ENCODE results near the gene ID1. TPM values are rescaled to one million over a fixed set of nuclear protein-coding genes. Genes with fewer than 3 reads are reported as not detected.

Gene ID1
- polyA plus RNA-seq, 2 of the 4 experiments (the other 2 are of a cell fraction), result 237 to 432 TPM

DNA sequence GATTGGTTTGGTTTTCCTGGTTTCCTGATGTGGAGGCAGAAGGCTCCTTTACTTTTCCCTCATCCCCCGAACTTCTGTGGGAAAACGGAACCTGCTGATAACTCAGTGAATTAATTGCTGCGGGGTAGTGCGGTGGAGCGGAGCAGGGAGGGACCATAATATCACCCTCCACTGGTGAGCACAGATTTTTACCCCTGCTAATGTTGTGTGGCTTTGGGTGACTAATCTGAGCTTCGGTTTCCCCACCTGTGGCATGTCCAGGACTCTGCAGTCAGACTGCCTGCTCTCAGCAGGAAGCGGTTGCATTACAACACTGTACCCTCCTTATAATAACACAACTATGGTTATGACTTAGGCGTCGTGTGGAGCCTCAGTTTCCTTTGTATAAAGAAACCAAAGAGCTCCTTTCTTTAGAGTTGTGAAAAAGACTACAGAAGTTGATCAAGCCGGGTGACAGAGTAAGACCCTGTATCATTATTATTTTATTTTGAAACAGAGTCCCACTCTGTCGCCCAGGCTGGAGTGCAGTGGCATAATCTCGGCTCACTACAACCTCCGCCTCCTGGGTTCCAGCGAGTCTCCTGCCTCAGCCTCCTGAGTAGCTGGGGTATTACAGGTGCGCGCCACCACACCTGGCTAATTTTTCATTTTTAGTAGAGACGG lies 2.2 kb upstream of the ID1 start (continued):
- TF ChIP-seq, protein P1, sequence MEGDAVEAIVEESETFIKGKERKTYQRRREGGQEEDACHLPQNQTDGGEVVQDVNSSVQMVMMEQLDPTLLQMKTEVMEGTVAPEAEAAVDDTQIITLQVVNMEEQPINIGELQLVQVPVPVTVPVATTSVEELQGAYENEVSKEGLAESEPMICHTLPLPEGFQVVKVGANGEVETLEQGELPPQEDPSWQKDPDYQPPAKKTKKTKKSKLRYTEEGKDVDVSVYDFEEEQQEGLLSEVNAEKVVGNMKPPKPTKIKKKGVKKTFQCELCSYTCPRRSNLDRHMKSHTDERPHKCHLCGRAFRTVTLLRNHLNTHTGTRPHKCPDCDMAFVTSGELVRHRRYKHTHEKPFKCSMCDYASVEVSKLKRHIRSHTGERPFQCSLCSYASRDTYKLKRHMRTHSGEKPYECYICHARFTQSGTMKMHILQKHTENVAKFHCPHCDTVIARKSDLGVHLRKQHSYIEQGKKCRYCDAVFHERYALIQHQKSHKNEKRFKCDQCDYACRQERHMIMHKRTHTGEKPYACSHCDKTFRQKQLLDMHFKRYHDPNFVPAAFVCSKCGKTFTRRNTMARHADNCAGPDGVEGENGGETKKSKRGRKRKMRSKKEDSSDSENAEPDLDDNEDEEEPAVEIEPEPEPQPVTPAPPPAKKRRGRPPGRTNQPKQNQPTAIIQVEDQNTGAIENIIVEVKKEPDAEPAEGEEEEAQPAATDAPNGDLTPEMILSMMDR (IDR thresholded peaks at IDR 0.05), result no peak
- TF ChIP-seq, protein P2, sequence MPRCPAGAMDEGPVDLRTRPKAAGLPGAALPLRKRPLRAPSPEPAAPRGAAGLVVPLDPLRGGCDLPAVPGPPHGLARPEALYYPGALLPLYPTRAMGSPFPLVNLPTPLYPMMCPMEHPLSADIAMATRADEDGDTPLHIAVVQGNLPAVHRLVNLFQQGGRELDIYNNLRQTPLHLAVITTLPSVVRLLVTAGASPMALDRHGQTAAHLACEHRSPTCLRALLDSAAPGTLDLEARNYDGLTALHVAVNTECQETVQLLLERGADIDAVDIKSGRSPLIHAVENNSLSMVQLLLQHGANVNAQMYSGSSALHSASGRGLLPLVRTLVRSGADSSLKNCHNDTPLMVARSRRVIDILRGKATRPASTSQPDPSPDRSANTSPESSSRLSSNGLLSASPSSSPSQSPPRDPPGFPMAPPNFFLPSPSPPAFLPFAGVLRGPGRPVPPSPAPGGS (IDR thresholded peaks at IDR 0.05), result no peak
- TF ChIP-seq, protein P3, sequence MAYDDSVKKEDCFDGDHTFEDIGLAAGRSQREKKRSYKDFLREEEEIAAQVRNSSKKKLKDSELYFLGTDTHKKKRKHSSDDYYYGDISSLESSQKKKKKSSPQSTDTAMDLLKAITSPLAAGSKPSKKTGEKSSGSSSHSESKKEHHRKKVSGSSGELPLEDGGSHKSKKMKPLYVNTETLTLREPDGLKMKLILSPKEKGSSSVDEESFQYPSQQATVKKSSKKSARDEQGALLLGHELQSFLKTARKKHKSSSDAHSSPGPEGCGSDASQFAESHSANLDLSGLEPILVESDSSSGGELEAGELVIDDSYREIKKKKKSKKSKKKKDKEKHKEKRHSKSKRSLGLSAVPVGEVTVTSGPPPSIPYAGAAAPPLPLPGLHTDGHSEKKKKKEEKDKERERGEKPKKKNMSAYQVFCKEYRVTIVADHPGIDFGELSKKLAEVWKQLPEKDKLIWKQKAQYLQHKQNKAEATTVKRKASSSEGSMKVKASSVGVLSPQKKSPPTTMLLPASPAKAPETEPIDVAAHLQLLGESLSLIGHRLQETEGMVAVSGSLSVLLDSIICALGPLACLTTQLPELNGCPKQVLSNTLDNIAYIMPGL (CRISPR knock-in tag; IDR thresholded peaks at IDR 0.05; ENCODE audit: borderline replicate concordance), result 0 out of 2 replicates have a peak, but pooled peaks have one; percentile 64
- no peak for TF ChIP-seq MAZ (IDR thresholded peaks at IDR 0.05; ENCODE audit: borderline replicate concordance, low read depth, low read length)
- TF ChIP-seq RNF2 (IDR thresholded peaks at IDR 0.05; ENCODE audit: borderline replicate concordance, low read depth), result no peak
- no peak for TF ChIP-seq NFE2L2 (conservative IDR thresholded peaks at IDR 0.05; ENCODE audit: low read length)
- TF ChIP-seq BHLHE40 (IDR thresholded peaks at IDR 0.05; ENCODE audit: low read depth, low read length), result no peak
- TF ChIP-seq ZSCAN20 (CRISPR knock-in tag; IDR thresholded peaks at IDR 0.05), result peak; percentile 26; the same call in 1 of the 2 replicates
- no peak for TF ChIP-seq FOSL2 (IDR thresholded peaks at IDR 0.05)
- peak; percentile 80 for TF ChIP-seq FOSL2 (CRISPR knock-in tag; IDR thresholded peaks at IDR 0.05)
- no peak for TF ChIP-seq NPAS2 (CRISPR knock-in tag; IDR thresholded peaks at IDR 0.05; ENCODE audit: borderline replicate concordance)
- no peak for TF ChIP-seq MAFK (IDR thresholded peaks at IDR 0.05; ENCODE audit: partially characterized antibody)
- no peak for TF ChIP-seq CBX8 (IDR thresholded peaks at IDR 0.05)
- no peak for TF ChIP-seq ZFP36 (IDR thresholded peaks at IDR 0.05; ENCODE audit: borderline replicate concordance, partially characterized antibody)
- TF ChIP-seq, protein P4, sequence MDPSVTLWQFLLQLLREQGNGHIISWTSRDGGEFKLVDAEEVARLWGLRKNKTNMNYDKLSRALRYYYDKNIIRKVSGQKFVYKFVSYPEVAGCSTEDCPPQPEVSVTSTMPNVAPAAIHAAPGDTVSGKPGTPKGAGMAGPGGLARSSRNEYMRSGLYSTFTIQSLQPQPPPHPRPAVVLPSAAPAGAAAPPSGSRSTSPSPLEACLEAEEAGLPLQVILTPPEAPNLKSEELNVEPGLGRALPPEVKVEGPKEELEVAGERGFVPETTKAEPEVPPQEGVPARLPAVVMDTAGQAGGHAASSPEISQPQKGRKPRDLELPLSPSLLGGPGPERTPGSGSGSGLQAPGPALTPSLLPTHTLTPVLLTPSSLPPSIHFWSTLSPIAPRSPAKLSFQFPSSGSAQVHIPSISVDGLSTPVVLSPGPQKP (IDR thresholded peaks at IDR 0.05; ENCODE audit: low read depth, low read length), result no peak
- no peak; the same call in 1 of the 2 replicates for TF ChIP-seq RARB (CRISPR knock-in tag; IDR thresholded peaks at IDR 0.05)
- TF ChIP-seq ZNF302 (CRISPR knock-in tag; IDR thresholded peaks at IDR 0.05), result peak; percentile 31; the same call in 1 of the 2 replicates
- TF ChIP-seq HOXA7 (CRISPR knock-in tag; IDR thresholded peaks at IDR 0.05), result peak; percentile 9; the same call in 1 of the 2 replicates
- TF ChIP-seq RFX5 (IDR thresholded peaks at IDR 0.05), result no peak
- no peak; the same call in 1 of the 2 replicates for TF ChIP-seq GATA3 (IDR thresholded peaks at IDR 0.05; ENCODE audit: borderline replicate concordance)
- peak in 1 of 2 experiments; percentile 68; a peak in 1 of 4 replicates for TF ChIP-seq CEBPB (IDR thresholded peaks at IDR 0.05)
- no peak for TF ChIP-seq SMC3 (IDR thresholded peaks at IDR 0.05)
- TF ChIP-seq, protein P5, sequence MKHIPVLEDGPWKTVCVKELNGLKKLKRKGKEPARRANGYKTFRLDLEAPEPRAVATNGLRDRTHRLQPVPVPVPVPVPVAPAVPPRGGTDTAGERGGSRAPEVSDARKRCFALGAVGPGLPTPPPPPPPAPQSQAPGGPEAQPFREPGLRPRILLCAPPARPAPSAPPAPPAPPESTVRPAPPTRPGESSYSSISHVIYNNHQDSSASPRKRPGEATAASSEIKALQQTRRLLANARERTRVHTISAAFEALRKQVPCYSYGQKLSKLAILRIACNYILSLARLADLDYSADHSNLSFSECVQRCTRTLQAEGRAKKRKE (CRISPR knock-in tag; IDR thresholded peaks at IDR 0.05; ENCODE audit: low read depth), result peak; percentile 85
- TF ChIP-seq, protein P6, sequence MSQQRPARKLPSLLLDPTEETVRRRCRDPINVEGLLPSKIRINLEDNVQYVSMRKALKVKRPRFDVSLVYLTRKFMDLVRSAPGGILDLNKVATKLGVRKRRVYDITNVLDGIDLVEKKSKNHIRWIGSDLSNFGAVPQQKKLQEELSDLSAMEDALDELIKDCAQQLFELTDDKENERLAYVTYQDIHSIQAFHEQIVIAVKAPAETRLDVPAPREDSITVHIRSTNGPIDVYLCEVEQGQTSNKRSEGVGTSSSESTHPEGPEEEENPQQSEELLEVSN (IDR thresholded peaks at IDR 0.05; ENCODE audit: borderline replicate concordance, low read depth), result no peak
- TF ChIP-seq HDAC2 (IDR thresholded peaks at IDR 0.05), result no peak
- no peak for TF ChIP-seq EHMT2 (IDR thresholded peaks at IDR 0.05; ENCODE audit: low read depth)
- TF ChIP-seq HOXB13 (CRISPR knock-in tag; IDR thresholded peaks at IDR 0.05; ENCODE audit: low read depth), result peak; percentile 92
- TF ChIP-seq EHF (CRISPR knock-in tag; IDR thresholded peaks at IDR 0.05), result peak; percentile 16; the same call in 1 of the 2 replicates

All from A549 (cell line).